Activated CD8-positive, alpha-beta memory T cell treated with anti-CD3 and anti-CD28 coated beads for 4 hours (primary cell): Measurements from ENCODE around the gene FGFRL1.

Experiments used
- DNase-seq, 2 donors: peaks; one replicate each; pipeline ENCODE4 v3.0.0-alpha.2; 2020; ENCODE audit warnings: low read depth in 2 of 2

Gene FGFRL1

GRCh38 chr4:1075225-1075624 is 63.8 kb downstream of the FGFRL1 start:
- DNase-seq, result no peak

DNA sequence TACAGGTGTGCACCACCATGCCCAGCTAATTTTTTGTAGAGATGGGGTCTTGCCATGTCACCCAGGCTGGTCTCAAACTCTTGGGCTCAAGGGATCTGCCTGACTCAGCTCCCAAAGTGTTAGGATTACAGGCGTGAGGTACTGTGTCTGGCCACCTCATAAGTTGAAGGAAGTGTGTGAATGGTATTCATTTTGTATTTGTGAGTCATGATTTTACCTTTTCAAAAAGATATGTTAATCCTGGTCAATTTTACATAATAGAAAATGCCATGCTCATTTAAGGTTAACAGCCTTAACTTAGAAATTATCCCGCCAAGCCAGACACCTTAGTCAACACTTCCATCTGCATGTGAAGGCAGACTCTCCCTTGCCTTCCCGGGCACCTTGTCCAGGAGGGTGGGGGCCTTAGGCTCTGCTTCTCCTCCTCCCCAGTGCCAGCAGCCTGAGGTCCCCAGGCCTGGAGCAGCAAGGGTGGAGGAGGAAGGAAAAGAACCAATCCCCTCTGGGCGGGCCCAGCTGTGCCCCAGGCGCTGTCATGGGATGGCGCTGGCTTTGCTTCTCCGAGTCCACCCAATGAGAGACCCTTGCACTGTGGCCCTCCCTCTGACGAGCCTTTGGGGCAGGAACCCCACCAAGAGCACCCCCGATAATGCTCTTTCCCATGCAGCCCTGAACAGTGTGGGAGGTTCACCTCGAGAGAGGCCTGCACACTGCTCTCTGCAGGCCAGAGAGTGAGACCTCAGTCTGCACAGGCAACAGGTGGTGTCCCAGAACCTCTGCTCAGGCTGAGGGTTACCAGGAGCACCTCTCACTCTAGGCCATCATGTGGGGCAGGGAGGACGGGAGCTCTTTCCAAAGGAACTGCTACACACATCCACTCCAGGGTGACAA is 64.6 kb downstream of the FGFRL1 start:
- no peak for DNase-seq
